Measurements from ENCODE around the gene PTPRS. TPM values are rescaled to one million over a fixed set of nuclear protein-coding genes. Genes with fewer than 3 reads are reported as not detected.
"Not testable (repeated sequence)": the region's sequence is repeated elsewhere in the genome, so short reads cannot be mapped to it uniquely, and the experiment has no call there.

PTPRS gene
- total RNA-seq, 1 donor from 2014 or later = 295 TPM

- DNase-seq (ENCODE audit: extremely low spot score in 2 of 2) = no peak
- Histone ChIP-seq H3K9me3 (no peaks in the 10 kb centered on the region), H3K27me3 (no peaks in the 10 kb centered on the region), H3K27ac (no peak overlapping the region), H3K36me3 (no peaks in the 10 kb centered on the region), H3K4me1 (no peaks in the 10 kb centered on the region), H3K4me3 (no peak overlapping the region)
- intact Hi-C loops (cut with DNase I) = no loop called here
- TF ChIP-seq POLR2AphosphoS5 (IDR thresholded peaks at IDR 0.05; ENCODE audit: insufficient read depth in 1 of 2, low read depth in 1 of 2) (no peak), CTCF (IDR thresholded peaks at IDR 0.05) (no peak), POLR2A (IDR thresholded peaks at IDR 0.05) (no peak)
Observed at GRCh38 chr19:5367530-5368133, 27.0 kb upstream of the PTPRS start.

GRCh38 chr19:5365905-5366304, 25.3 kb upstream of the PTPRS start:
- Histone ChIP-seq H3K27ac (no peak overlapping the region), H3K4me1 (no peaks in the 10 kb centered on the region), H3K9me3 (no peaks in the 10 kb centered on the region), H3K4me3 (no peak overlapping the region), H3K27me3 (no peaks in the 10 kb centered on the region), H3K36me3 (no peaks in the 10 kb centered on the region)
- TF ChIP-seq POLR2AphosphoS5 (IDR thresholded peaks at IDR 0.05; ENCODE audit: insufficient read depth in 1 of 2, low read depth in 1 of 2) (no peak), POLR2A (IDR thresholded peaks at IDR 0.05) (no peak), CTCF (IDR thresholded peaks at IDR 0.05) (no peak)
- intact Hi-C loops (cut with DNase I) = no loop called here
- DNase-seq (ENCODE audit: extremely low spot score in 2 of 2) = no peak

- Histone ChIP-seq H3K4me1 (no peaks in the 10 kb centered on the region), H3K36me3 (no peaks in the 10 kb centered on the region), H3K27me3 (no peaks in the 10 kb centered on the region), H3K9me3 (no peaks in the 10 kb centered on the region), H3K27ac (no peak overlapping the region), H3K4me3 (no peak overlapping the region)
- no peak for DNase-seq (ENCODE audit: extremely low spot score in 2 of 2)
- TF ChIP-seq POLR2AphosphoS5 (IDR thresholded peaks at IDR 0.05; ENCODE audit: insufficient read depth in 1 of 2, low read depth in 1 of 2) (no peak), POLR2A (IDR thresholded peaks at IDR 0.05) (no peak), CTCF (IDR thresholded peaks at IDR 0.05) (no peak)
- intact Hi-C loops (cut with DNase I) = no loop called here
Observed at GRCh38 chr19:5364674-5365073, 24.1 kb upstream of the PTPRS start.

- DNase-seq (ENCODE audit: extremely low spot score in 2 of 2); H3K27ac ChIP-seq; H3K27me3 ChIP-seq; H3K36me3 ChIP-seq; intact Hi-C loops (cut with DNase I); H3K4me3 ChIP-seq; H3K9me3 ChIP-seq; H3K4me1 ChIP-seq: not testable (repeated sequence)
Observed at GRCh38 chr19:5361839-5362238, 21.2 kb upstream of the PTPRS start.

GRCh38 chr19:5361407-5361806, 20.8 kb upstream of the PTPRS start:
- TF ChIP-seq POLR2AphosphoS5 (IDR thresholded peaks at IDR 0.05; ENCODE audit: insufficient read depth in 1 of 2, low read depth in 1 of 2) (no peak), CTCF (IDR thresholded peaks at IDR 0.05) (no peak), POLR2A (IDR thresholded peaks at IDR 0.05) (no peak)
- intact Hi-C loops (cut with DNase I) = no loop called here
- H3K4me3 ChIP-seq = no peak overlapping the region
- no peaks in the 10 kb centered on the region for H3K4me1 ChIP-seq
- no peaks in the 10 kb centered on the region for H3K36me3 ChIP-seq
- H3K27ac ChIP-seq = no peak overlapping the region
- no peaks in the 10 kb centered on the region for H3K9me3 ChIP-seq
- H3K27me3 ChIP-seq = no peaks in the 10 kb centered on the region
- no peak for DNase-seq (ENCODE audit: extremely low spot score in 2 of 2)

Measured in vagina (tissue), 2 donors.